D721Med (cell line): ENCODE measurements around the gene SYNE1.

ENCODE experiments used
- DNase-seq: peaks from one replicate; pipeline ENCODE4 v3.0.0; 2011; ENCODE audit warnings: low spot score; ENCODE audit not compliant: insufficient read length
- FAIRE-seq: peaks from 2 replicates; lab custom pipeline; 2011; peaks lifted over from hg19 to GRCh38; lab: Jason Lieb, UNC
- CTCF ChIP-seq: IDR thresholded peaks from 2 replicates; pipeline ENCODE4 v1.5.1; 2012; ENCODE audit warnings: mild to moderate bottlenecking, control low read depth; ENCODE audit not compliant: insufficient read depth; ENCODE audit errors: missing control alignments

SYNE1 gene

GRCh38 chr6:152355166-152355565 is 282.0 kb downstream of the SYNE1 start:
- FAIRE-seq (peak; percentile 99), DNase-seq (no peak)
- TF ChIP-seq CTCF = no peak

GRCh38 chr6:152353440-152353839 is 283.7 kb downstream of the SYNE1 start:
- DNase-seq (no peak), FAIRE-seq (no peak)
- TF ChIP-seq CTCF = no peak

- DNase-seq (no peak), FAIRE-seq (no peak)
- no peak for TF ChIP-seq CTCF
Observed at GRCh38 chr6:152351742-152352141, 285.4 kb downstream of the SYNE1 start.

GRCh38 chr6:152351110-152351509 is 286.1 kb downstream of the SYNE1 start:
- TF ChIP-seq CTCF = no peak
- DNase-seq (no peak), FAIRE-seq (no peak)

- no peak for TF ChIP-seq CTCF
- FAIRE-seq (no peak), DNase-seq (no peak)
Observed at GRCh38 chr6:152348116-152348515, 289.0 kb downstream of the SYNE1 start.

GRCh38 chr6:152343735-152344360 is 293.3 kb downstream of the SYNE1 start:
- FAIRE-seq (no peak), DNase-seq (no peak)
- no peak for TF ChIP-seq CTCF

- FAIRE-seq (no peak), DNase-seq (no peak)
- TF ChIP-seq CTCF = no peak
Observed at GRCh38 chr6:152341596-152341995, 295.6 kb downstream of the SYNE1 start.
